HFFc6 (cell line): ENCODE measurements around the gene OR6C68. TPM values are rescaled to one million over a fixed set of nuclear protein-coding genes. Genes with fewer than 3 reads are reported as not detected.
"Not testable (repeated sequence)": the region's sequence is repeated elsewhere in the genome, so short reads cannot be mapped to it uniquely, and the experiment has no call there.

Source experiments
- DNase-seq: peaks from one replicate; pipeline ENCODE4 v3.0.0-alpha.2; 2018
- H3K27ac Mint-ChIP-seq: 2 replicates; pipeline ENCODE4 v1.8.0; 2020; ENCODE audit warnings: mild to moderate bottlenecking, mixed read lengths
- H3K27me3 Mint-ChIP-seq: 2 replicates; pipeline ENCODE4 v1.8.0; 2021; ENCODE audit warnings: mild to moderate bottlenecking, moderate library complexity, mixed read lengths; ENCODE audit not compliant: insufficient read depth
- H3K36me3 Mint-ChIP-seq: 2 replicates; pipeline ENCODE4 v1.8.0; 2021; ENCODE audit warnings: low read depth, mixed read lengths
- H3K4me1 Mint-ChIP-seq: 2 replicates; pipeline ENCODE4 v1.8.0; 2020; ENCODE audit warnings: low read depth, mixed read lengths
- H3K4me3 Mint-ChIP-seq: 2 replicates; pipeline ENCODE4 v1.8.0; 2020; ENCODE audit warnings: mild to moderate bottlenecking, moderate library complexity, mixed read lengths
- H3K9me3 Mint-ChIP-seq: 2 replicates; pipeline ENCODE4 v1.8.0; 2020; ENCODE audit warnings: mild to moderate bottlenecking, mixed read lengths
- CTCF ChIP-seq: fragments of 200-600 bp; sonication (generic); IDR thresholded peaks from 2 replicates; pipeline ENCODE4 v1.5.0; 2021; ENCODE audit warnings: antibody characterized with exemption, mild to moderate bottlenecking
- long read RNA-seq: library from polyadenylated mRNA; unstranded; transcript quantifications from one replicate; pipeline ENCODE4 v2.0.0, GENCODE V29; 2019
- total RNA-seq, 6 experiments: library from RNA; stranded (reverse); fragmentation: NEBNext Ultra II Directional; extraction: Animal tissue kit (Norgen Biotek cat#: 25700); gene quantifications; 2 replicates in 1 of 6; 3 replicates in 5 of 6; pipeline ENCODE4 v1.2.3, GENCODE V29; 2021

OR6C68 gene
- not detected for total RNA-seq
- long read RNA-seq = 0 reads

GRCh38 chr12:55492078-55492477, at the start of gene OR6C68:
OR6C68 (plus strand) TSS chr12:55492378; CDS start chr12:55492378, 0 bp downstream.
- TF ChIP-seq CTCF = no peak
- Mint-ChIP-seq H3K9me3 (peaks cover 10% of the 10 kb centered on the region; the same call in 1 of the 2 replicates), H3K4me3 (no peak within 1 kb of the TSS), H3K36me3 (no peaks in the 10 kb centered on the region), H3K4me1 (no peaks in the 10 kb centered on the region), H3K27ac (no peak within 1 kb of the TSS), H3K27me3 (no peaks in the 10 kb centered on the region)
- DNase-seq = no peak

- peaks cover 33% of the 10 kb centered on the region for H3K9me3 Mint-ChIP-seq
- no peaks in the 10 kb centered on the region for H3K27me3 Mint-ChIP-seq
- no peaks in the 10 kb centered on the region for H3K4me1 Mint-ChIP-seq
- no peak within 1 kb of the TSS for H3K4me3 Mint-ChIP-seq
- TF ChIP-seq CTCF = no peak
- no peaks in the 10 kb centered on the region for H3K36me3 Mint-ChIP-seq
- no peak within 1 kb of the TSS for H3K27ac Mint-ChIP-seq
- DNase-seq = no peak
Observed at GRCh38 chr12:55443776-55444175, 48.4 kb upstream of the OR6C68 start, which contains the start of gene OR6C2. OR6C2 (plus strand) TSS chr12:55444076; CDS start chr12:55452214, 8,138 bp downstream.

GRCh38 chr12:55445357-55445756, 46.8 kb upstream of the OR6C68 start:
- no peaks in the 10 kb centered on the region for H3K4me1 Mint-ChIP-seq
- H3K36me3 Mint-ChIP-seq = no peaks in the 10 kb centered on the region
- no peak for TF ChIP-seq CTCF
- DNase-seq = no peak
- H3K9me3 Mint-ChIP-seq = peaks cover 27% of the 10 kb centered on the region
- no peaks in the 10 kb centered on the region for H3K27me3 Mint-ChIP-seq
- no peak overlapping the region for H3K4me3 Mint-ChIP-seq
- no peak overlapping the region for H3K27ac Mint-ChIP-seq

GRCh38 chr12:55446326-55446725, 45.9 kb upstream of the OR6C68 start:
- TF ChIP-seq CTCF = no peak

GRCh38 chr12:55448825-55449224, 43.4 kb upstream of the OR6C68 start:
- no peaks in the 10 kb centered on the region for H3K27me3 Mint-ChIP-seq
- no peak overlapping the region for H3K4me3 Mint-ChIP-seq
- peaks cover 8% of the 10 kb centered on the region; the same call in 1 of the 2 replicates for H3K9me3 Mint-ChIP-seq
- TF ChIP-seq CTCF = no peak
- H3K4me1 Mint-ChIP-seq = no peaks in the 10 kb centered on the region
- H3K27ac Mint-ChIP-seq = no peak overlapping the region
- H3K36me3 Mint-ChIP-seq = no peaks in the 10 kb centered on the region
- DNase-seq = no peak

More at GRCh38 chr12:55446326-55446725, 45.9 kb upstream of the OR6C68 start:
- H3K4me1 Mint-ChIP-seq = no peaks in the 10 kb centered on the region
- no peaks in the 10 kb centered on the region for H3K27me3 Mint-ChIP-seq
- H3K27ac Mint-ChIP-seq = no peak overlapping the region
- H3K4me3 Mint-ChIP-seq = no peak overlapping the region
- DNase-seq = no peak
- H3K36me3 Mint-ChIP-seq = no peaks in the 10 kb centered on the region
- peaks cover 17% of the 10 kb centered on the region for H3K9me3 Mint-ChIP-seq

GRCh38 chr12:55464926-55465325, 27.3 kb upstream of the OR6C68 start:
- not testable (repeated sequence) for H3K36me3 Mint-ChIP-seq, H3K27me3 Mint-ChIP-seq, H3K27ac Mint-ChIP-seq, H3K4me1 Mint-ChIP-seq, DNase-seq, H3K4me3 Mint-ChIP-seq
- peaks cover 39% of the 10 kb centered on the region for H3K9me3 Mint-ChIP-seq
